T follicular helper cell (primary cell): ENCODE measurements around the gene PARP8.
A peak's percentile ranks its signal among the peaks of the same experiment; 100 is the strongest.
"Not testable (repeated sequence)": the region's sequence is repeated elsewhere in the genome, so short reads cannot be mapped to it uniquely, and the experiment has no call there.

ENCODE experiments used
- DNase-seq: peaks from one replicate; pipeline ENCODE4 v3.0.0-alpha.2; 2020; ENCODE audit warnings: low read depth

PARP8 gene

DNA sequence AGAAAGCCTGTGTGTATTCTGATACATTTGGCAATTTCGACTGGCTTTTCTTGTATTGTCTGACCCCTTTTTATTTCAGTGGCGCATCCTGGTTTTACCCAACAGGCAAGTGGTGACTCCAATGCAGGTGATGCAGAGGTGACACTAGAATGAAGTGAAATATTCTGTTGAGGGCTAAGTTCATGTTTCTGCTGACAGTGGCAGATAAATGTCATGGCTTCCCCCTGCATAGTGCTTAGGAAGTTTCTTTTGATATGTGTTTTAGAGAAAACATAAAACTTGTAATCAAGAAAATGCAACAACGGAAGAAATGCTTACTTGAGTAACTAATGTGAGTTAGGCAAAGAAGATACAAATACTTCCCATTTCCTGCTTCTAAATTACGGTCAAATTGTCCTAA is 13.1 kb downstream of the PARP8 start:
- not testable (repeated sequence) for DNase-seq

DNA sequence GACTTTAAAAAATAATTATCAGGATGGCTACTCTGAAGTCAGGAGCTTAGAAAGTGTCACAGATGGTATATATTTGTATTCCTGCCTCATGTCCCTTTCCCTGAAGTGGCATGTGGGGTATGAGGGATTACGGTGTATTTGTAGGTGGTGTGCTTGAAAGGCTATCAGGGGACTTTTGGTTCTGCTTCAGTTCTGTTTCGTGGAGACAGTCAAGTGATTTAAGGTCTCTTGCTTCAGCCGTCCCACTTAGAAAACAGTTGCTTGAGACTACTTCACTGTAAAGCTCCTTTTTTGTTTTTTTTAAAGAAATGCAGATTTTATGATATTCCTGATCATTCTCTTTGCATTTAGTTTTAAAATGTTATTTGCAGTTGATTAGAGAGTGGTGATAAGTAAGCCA is 18.3 kb downstream of the PARP8 start:
- DNase-seq, result no peak

DNA sequence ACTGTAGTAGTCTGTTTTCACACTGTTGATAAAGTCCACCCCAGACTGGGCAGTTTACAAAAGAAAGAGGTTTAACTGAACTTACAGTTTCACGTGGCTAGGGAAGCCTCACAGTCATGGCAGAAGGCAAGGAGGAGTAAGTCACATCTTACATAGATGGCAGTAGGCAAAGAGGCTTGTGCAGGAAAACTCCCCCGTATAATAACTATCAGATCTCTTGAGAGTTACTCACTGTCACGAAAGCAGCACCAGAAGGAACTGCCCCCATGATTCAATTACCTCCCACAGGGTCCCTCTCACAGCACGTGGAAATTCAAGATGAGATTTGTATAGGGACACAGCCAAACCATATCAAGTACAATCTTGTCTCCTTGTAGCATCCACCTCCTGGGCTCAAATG is 21.1 kb downstream of the PARP8 start:
- no peak for DNase-seq

DNA sequence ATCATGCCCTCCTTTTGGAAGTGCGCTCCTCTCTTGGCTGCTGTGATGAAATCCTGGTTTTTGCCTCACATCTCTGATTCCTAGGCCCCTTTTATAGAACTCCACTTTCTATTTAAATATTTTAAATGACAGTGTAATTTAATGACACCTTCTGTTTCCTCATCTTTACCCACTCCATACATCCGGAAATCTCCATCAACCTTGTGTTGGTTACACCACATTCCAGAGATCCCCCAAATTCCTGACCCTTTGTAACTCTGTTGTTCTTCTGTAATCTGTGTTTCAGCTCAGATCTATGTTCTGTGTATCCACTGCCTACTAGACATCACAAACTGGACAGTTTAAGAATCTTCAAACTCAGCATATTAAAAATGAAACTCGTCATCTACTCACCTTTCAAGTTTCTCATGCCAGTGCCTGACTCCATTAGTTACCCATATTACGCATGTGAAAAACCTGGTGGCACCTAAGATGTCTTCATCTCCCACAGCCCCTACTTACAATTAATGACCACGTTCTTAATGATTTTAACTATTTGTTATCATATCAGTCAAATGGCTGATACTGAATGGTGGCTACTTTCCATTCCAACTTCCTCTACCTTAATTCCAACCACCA is 25.1 kb downstream of the PARP8 start:
- no peak for DNase-seq

DNA sequence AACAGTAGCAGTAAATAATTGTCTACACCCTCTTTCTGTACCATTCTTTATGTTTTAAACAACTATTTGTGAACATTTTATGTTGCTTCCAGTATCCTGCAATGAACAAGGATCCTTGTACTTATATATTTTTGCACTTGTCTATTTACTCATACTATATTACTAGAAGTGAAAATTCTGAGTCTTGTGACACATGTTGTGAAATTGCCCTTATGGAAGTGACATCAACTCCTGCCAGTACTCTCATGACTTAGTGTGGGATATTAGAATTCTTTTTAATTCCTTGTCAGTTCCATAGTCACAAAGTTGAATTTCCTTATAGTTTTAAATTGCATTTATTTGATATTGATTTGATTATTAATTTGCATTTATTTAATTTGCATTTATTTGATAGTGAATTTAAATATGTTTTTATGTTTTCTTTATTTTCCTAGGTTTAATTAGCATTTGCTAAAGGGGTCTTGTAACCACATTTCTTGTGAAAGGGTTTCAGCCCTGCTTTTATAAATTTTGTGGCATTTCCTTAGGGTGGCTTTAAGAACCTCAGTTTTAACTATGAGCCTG is 27.7 kb downstream of the PARP8 start:
- no peak for DNase-seq

DNA sequence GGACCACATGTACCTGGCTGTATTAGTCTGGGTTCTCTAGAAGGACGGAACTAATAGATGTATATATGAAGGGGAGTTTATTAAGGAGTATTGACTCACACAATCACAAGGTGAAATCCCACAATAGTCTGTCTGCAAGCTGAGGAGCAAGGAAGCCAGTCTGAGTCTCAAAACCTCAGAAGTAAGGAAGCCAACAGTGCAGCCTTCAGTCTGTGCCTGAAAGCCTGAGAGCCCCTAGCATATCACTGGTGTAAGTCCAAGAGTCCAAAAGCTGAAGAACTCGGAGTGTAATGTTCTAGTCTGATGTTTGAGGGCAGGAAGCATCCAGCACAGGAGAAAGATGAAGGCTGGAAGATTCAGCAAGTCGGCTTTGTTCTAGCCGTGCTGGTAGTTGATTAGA is 28.2 kb downstream of the PARP8 start:
- DNase-seq, result not testable (repeated sequence)

DNA sequence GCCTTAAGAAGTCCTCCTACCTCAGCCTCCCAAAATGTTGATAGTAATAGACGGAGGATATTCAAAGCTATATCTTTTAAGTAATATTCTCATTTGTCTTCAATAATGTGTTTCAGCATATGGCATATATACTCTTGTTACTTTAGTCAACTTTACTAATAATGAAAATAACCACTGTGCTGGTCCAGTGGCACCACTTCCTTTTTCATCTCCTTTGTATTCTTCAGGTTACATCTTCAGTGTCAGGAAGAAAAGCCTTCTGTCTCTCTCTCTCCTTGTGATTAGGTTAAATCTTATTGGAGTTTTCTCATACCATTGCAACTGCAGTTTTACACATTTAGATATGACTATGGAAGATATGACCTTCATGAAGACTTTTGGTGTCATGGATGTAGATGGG is 31.3 kb downstream of the PARP8 start:
- no peak for DNase-seq

DNA sequence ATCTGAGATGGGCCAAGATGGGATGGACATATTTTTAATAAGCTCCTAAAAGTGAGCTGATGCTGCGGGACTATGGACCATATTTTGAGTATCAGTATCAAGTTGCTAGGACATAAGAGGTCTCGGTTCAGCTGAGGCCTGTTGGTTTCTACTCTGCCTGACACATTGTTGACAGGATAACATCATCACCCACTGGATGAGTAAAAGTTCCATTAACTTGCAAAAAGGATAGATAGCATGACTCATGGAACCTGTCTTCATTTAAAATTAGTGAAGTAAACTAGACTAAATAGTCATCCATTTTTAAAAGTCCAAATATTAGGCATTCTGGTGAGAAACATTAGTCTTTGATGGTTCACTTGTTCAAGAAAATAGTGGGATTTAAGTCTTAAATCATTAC is 33.3 kb downstream of the PARP8 start:
- no peak for DNase-seq

DNA sequence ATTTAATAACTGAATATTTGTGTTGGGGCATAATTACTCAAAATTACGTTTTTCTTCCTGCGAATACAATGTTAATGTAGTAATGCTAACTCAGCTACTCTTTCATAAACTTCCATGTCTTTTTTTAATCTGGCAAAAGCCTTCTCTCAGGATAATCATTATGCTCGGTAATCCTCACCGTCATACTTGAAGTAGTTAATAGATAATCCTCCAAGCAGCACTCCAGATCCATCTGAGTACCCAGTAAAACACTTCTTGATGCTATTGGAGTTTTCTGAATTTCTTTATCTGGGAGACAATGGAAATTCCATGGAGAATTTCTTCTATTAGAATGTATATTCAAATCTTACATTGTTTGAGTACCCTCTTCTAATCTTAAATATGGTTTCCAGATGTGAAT is 34.3 kb downstream of the PARP8 start:
- DNase-seq, result no peak

DNA sequence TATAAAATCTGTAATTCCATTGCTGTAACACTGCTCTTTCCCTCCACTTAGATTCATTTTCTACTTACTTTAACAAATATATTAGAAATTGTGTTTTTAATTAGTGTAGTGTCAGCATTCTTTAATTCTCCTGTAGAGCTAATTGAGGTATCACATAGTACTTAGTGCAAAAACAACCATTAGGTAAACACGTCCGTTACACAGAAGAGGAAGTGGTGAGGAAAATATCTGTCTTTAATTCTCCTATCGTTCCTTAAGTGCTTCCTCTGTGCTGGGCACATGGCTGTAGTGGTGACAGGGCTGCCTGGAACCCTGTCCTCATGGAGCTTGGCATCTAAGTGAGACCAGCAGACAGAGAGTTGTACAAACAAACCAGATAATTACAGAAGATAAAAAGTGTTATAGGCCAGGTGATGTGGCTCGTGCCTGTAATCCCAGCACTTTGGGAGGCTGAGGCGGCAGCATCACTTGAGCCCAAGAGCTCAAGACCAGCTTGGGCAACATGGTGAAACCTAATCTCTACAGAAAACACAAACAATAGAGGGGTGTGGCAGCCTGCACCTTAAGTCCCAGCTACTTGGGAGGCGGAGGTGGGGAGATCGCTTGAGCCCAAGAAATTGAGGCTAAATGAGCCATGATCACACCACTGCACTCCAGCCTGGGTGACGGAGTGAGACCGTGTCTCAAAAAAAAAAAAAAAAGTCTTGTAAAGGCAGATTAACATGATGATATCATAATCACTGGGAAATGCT is 36.4 kb downstream of the PARP8 start:
- DNase-seq, result no peak

DNA sequence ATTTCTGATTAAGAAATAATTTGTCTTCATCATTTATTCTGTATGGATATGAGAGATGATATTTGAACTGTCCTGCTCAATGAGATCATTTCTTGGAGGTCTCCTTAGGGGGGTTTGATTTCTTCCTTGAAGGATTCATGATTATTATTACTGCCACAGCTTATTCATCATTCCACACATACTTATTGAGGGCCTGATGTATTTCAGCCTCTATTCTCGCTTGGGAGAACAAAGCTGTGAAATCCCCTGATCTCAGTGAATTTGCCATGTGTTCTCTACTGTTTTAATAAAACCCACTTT is 36.9 kb downstream of the PARP8 start:
- DNase-seq, result no peak

DNA sequence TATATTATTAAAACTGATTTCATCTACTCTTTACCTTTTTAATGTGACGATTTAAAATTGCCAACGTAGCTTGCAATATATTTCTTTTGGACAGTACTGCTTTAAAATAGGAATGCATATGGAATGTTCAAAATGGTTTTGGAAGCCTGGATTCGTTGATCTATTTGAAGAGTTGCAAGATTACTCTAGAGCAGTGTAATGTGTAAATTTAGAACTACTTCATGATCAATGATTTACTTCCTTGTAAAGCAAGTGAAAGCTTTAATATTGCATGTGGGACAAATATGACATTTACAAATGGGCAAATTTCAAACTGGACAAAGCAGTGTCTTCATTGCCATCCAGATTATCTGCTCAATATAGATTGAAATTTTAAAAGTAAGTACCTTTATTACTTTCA is 38.3 kb downstream of the PARP8 start:
- DNase-seq, result no peak

DNA sequence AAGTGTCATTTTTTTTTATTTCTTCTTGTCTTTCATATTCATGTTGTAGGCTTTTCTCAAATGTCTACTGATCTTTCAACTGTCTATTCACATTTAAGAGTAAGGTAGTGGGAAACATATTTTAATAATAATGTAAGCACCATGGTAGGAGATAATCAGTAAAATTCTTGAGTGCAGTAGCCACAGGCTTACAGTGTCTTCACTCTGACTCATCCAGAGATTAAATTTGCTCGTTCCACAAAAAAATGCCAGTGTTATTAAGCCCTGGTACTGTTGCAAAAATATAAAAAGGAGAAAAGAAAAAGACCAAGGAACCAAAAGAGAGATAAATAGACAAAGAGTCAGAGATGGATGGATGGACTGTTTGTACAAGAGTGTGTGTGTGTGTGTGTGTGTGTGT is 43.0 kb downstream of the PARP8 start:
- DNase-seq, result no peak

DNA sequence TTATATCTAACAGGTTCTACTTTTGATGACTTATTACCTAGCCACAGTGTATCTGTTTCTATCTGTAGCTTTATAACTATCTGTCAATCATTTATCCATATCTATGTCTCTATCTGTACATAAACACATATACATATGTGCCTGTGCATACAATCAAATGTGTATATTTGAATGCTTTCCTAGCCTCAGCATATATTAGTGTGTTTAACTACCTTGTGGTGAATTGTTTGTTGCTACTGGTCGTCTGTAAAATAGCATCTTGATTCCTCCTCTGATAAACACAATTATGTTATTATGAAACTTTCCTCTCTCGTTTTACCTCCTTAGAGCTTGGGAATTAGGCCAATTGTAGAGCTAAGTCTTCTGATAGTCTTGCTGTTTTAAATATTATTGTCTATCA is 44.4 kb downstream of the PARP8 start:
- no peak for DNase-seq

DNA sequence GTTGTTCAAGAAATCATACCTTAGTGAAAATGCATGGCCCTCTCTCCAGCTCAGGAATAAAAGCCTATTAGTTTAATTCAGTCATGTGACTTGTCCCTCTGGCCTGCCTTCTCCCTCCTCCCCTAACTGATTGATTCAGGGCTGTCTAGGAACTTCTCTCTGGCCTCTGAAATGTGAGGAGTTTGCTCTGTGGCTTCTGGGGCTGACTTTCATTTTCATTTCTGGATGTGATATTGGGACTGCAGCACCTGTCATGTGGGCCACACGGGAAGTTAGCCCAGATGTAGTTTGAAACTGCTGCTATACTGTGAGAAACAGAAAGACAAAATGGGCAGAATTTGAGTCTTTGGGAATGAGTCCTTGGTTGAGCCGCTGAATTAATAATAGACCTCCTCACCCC is 44.8 kb downstream of the PARP8 start:
- peak; percentile 38 for DNase-seq

DNA sequence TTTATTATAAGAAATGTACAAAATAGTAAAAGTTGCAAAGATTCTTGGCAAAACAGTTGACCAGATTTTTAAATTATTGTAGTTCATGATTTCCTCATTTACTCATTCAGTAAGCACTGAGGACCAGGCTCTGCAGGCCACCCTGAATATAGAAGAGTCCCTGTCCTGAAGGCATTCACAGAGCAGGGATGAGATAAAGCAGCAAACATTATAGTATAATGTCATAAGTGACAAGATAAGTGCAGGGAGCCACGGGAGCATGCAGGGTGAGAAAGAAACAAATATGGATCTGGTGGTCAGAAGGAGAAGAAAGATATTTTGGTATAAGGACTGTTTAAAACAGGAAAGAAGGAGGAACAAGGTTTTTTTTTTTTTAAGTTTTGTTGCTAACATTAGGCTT is 46.0 kb downstream of the PARP8 start:
- no peak for DNase-seq

DNA sequence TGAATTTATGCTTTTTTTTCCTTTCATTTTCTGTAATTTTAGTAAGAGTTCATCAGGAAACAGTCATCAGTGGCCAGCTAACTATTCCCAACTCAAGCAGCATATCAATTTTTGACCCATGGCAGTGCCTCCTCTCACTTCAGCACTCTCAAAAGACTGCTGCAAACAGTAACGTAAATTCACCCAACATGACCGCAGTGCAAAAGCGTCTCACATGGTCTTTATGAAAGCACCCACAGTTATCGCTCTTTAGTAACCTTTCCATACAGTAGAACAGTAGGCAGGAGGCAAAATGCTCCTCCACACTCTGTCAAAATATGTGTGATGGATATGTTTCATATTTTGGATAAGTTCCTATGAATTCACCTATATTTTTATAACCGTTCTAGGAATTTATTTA is 48.6 kb downstream of the PARP8 start:
- no peak for DNase-seq

DNA sequence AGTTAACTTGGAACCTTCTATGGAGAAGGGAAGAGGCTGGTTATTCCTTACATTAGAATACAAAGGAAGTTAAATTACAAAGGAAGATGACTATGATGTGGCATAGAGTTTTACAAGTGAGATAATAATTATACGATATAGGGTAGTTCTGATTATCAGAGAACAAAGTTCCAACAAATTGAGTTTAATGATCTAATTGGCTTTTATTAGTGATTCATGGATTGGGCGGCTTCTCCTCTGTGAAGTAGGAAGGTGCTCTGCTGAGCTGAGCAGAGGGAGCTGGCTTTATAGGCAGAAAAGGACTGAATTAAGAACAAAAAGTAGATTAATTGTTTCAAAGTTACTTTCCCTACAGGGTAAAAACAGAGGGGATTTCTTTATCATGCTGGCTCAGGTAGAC is 49.7 kb downstream of the PARP8 start:
- no peak for DNase-seq

DNA sequence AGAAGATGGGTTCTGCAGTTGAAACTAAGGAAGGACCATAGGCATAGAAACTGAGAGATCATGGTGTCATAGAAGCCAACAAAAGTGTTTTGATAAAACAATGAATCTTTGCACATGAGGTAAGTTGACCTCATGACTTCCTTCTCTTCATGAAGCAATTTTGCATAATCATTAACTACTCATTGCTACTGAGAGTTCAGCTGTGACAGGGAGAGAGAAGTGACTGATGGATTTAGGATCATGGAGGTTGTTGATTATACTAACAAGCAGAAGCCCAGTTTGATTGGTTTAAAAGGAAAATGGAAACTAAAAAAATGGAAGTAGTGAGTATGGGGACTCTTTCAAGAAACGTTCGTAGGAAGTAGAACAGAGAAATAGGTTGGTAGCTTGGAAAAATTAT is 51.2 kb downstream of the PARP8 start:
- no peak for DNase-seq

DNA sequence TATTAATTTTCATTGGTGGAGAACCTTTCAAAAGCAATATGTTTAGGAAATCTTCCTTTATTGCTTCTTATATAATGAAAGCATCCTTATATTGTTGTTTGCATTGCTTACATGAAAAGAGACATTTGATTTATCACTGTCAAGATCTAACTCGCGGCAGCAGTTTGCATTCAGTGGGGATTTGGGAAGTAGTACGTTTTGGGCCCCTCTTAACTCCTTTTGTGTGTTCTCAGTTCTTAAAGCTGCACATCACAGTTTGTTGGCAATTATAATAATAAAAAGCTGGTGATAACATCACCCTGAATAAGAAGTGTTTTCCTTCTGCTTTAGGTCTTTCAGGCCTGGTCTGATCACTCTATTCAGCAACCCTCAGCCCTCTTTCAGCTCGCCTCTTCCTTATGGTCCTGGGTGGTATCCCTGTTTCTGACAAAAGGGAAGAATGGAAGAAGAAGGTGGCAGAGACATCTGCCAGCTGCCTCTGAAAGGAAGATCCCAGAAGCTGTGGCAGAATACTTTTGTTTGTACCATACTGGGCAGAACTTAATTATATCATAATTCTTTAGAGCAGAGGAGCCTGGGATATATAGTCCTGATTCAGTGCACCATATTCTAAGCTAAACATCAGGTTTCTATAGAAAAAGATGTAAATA is 53.7 kb downstream of the PARP8 start:
- no peak for DNase-seq

DNA sequence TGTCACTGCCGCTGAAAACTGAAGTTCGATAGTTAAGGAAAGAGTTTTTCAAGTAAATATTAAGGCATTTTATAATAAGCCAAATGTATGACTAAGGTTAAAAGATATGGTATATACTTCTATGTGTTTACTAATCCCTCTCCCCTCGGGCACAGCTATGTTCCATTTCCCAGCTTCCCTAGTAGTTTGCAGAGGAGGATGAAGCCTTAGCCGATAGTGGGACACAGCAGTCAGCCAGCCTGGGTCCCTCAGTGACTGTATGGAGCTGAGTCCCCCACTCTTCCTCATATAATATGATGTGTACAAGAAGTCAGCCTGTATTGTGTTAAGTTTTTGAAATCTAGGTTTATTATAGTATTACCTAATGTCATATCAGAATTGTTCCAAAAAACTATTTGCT is 55.8 kb downstream of the PARP8 start:
- DNase-seq, result no peak

DNA sequence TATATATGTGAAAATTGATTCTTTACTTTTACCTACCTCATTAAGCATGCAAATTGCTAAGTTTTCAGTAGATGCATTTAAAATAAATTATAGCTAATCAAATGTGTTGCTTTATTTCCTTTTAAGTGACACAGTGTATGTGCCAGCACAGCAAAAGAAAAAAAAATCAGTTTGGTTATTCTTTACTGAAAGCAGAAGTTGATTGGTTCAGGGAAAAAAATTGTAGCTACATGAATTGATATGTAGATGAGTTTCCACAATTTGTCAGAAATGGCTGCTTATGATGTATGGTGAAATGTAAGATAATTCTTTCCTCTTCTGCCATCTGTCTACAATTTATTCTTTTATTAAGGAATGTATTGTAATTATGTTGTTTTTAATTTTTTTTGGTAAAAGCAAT is 57.8 kb downstream of the PARP8 start:
- DNase-seq, result no peak

DNA sequence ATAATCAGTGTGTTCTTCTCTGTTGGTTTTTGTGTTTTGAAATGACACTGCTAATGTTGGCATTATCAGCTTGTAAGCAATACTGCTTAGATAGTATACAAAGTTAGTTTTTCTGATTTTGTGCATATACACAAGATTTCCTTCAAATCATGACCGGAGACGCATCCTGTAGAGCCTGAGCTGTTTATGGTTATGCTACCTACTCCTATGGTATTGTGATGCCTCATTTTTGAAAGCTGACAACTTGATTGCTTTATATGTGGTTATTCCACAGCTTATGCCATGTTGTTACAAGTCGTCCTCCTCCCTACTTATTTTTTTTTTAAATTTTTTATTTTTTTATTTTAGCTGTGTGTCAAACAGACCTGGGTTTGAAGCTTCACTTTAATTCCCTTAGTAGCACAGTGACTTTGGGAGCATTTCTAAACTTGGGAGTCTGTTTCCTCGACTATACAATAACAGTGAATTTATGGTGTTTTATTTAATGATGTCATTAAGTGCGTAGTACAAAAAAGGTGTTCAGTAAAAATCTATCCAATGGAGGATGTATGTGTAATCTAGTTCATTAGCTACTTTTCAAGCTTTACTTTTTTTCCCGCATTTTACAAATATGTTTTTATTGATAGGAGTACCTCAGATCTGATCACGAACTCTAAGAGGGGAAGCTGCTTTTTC is 59.5 kb downstream of the PARP8 start:
- DNase-seq, result no peak
